ENCODE data around the gene GRIA1. TPM values are rescaled to one million over a fixed set of nuclear protein-coding genes. Genes with fewer than 3 reads are reported as not detected.

The GRIA1 gene
- total RNA-seq, 2 experiments from 2014 or later: not detected

- Mint-ChIP-seq H3K4me1 (no peaks in the 10 kb centered on the region), H3K36me3 (ENCODE audit: low read depth) (no peaks in the 10 kb centered on the region), H3K27ac (no peak overlapping the region), H3K4me3 (no peak overlapping the region), H3K9me3 (peaks cover 2% of the 10 kb centered on the region), H3K27me3 (no peaks in the 10 kb centered on the region)
- no peak for DNase-seq
- POLR2A ChIA-PET: no interaction called here
- CTCF ChIA-PET: no interaction called here
Observed at GRCh38 chr5:153571162-153571561, 80.7 kb downstream of the GRIA1 start.

- H3K4me1 Mint-ChIP-seq: no peaks in the 10 kb centered on the region
- DNase-seq: no peak
- H3K4me3 Mint-ChIP-seq: no peak overlapping the region
- no peaks in the 10 kb centered on the region for H3K9me3 Mint-ChIP-seq
- no peaks in the 10 kb centered on the region for H3K36me3 Mint-ChIP-seq (ENCODE audit: low read depth)
- no peak overlapping the region for H3K27ac Mint-ChIP-seq
- CTCF ChIA-PET: no interaction called here
- no peaks in the 10 kb centered on the region for H3K27me3 Mint-ChIP-seq
- POLR2A ChIA-PET: no interaction called here
Observed at GRCh38 chr5:153572411-153573145, 82.1 kb downstream of the GRIA1 start.

GRCh38 chr5:153573326-153574033 is 83.0 kb downstream of the GRIA1 start:
- H3K9me3 Mint-ChIP-seq: no peaks in the 10 kb centered on the region
- H3K27ac Mint-ChIP-seq: no peak overlapping the region
- ChIA-PET POLR2A (no interaction called here), CTCF (no interaction called here)
- H3K4me3 Mint-ChIP-seq: no peak overlapping the region
- H3K36me3 Mint-ChIP-seq (ENCODE audit: low read depth): no peaks in the 10 kb centered on the region
- H3K4me1 Mint-ChIP-seq: no peaks in the 10 kb centered on the region
- no peak for DNase-seq
- H3K27me3 Mint-ChIP-seq: no peaks in the 10 kb centered on the region

- no peaks in the 10 kb centered on the region for H3K36me3 Mint-ChIP-seq (ENCODE audit: low read depth)
- no peaks in the 10 kb centered on the region for H3K9me3 Mint-ChIP-seq
- DNase-seq: no peak
- CTCF ChIA-PET: no interaction called here
- H3K27me3 Mint-ChIP-seq: no peaks in the 10 kb centered on the region
- no peak overlapping the region for H3K27ac Mint-ChIP-seq
- no peaks in the 10 kb centered on the region for H3K4me1 Mint-ChIP-seq
- H3K4me3 Mint-ChIP-seq: no peak overlapping the region
- POLR2A ChIA-PET: no interaction called here
Observed at GRCh38 chr5:153584126-153584959, 93.9 kb downstream of the GRIA1 start.

- POLR2A ChIA-PET: no interaction called here
- H3K27ac Mint-ChIP-seq: no peak overlapping the region
- H3K27me3 Mint-ChIP-seq: no peaks in the 10 kb centered on the region
- H3K36me3 Mint-ChIP-seq (ENCODE audit: low read depth): no peaks in the 10 kb centered on the region
- CTCF ChIA-PET: no interaction called here
- H3K4me3 Mint-ChIP-seq: no peak overlapping the region
- no peak for DNase-seq
- H3K4me1 Mint-ChIP-seq: no peaks in the 10 kb centered on the region
- H3K9me3 Mint-ChIP-seq: no peaks in the 10 kb centered on the region
Observed at GRCh38 chr5:153584960-153585359, 94.5 kb downstream of the GRIA1 start.

- Mint-ChIP-seq H3K9me3 (no peaks in the 10 kb centered on the region), H3K36me3 (ENCODE audit: low read depth) (no peaks in the 10 kb centered on the region), H3K4me1 (no peaks in the 10 kb centered on the region), H3K4me3 (no peak overlapping the region), H3K27me3 (no peaks in the 10 kb centered on the region), H3K27ac (no peak overlapping the region)
- ChIA-PET CTCF (no interaction called here), POLR2A (no interaction called here)
- no peak for DNase-seq
Observed at GRCh38 chr5:153585622-153586277, 95.3 kb downstream of the GRIA1 start.

- Mint-ChIP-seq H3K4me3 (no peak overlapping the region), H3K9me3 (no peaks in the 10 kb centered on the region), H3K27ac (no peak overlapping the region), H3K4me1 (peaks cover 1% of the 10 kb centered on the region), H3K27me3 (no peaks in the 10 kb centered on the region), H3K36me3 (ENCODE audit: low read depth) (no peaks in the 10 kb centered on the region)
- POLR2A ChIA-PET: no interaction called here
- DNase-seq: no peak
- CTCF ChIA-PET: no interaction called here
Observed at GRCh38 chr5:153592081-153592480, 101.6 kb downstream of the GRIA1 start.

- Mint-ChIP-seq H3K27ac (no peak overlapping the region), H3K9me3 (no peaks in the 10 kb centered on the region), H3K36me3 (ENCODE audit: low read depth) (no peaks in the 10 kb centered on the region), H3K4me1 (peaks cover 4% of the 10 kb centered on the region), H3K4me3 (no peak overlapping the region), H3K27me3 (no peaks in the 10 kb centered on the region)
- CTCF ChIA-PET: no interaction called here
- POLR2A ChIA-PET: no interaction called here
- DNase-seq: no peak
Observed at GRCh38 chr5:153594785-153595184, 104.3 kb downstream of the GRIA1 start.

- Mint-ChIP-seq H3K9me3 (no peaks in the 10 kb centered on the region), H3K27me3 (no peaks in the 10 kb centered on the region), H3K4me3 (no peak overlapping the region), H3K27ac (no peak overlapping the region), H3K36me3 (ENCODE audit: low read depth) (no peaks in the 10 kb centered on the region), H3K4me1 (peaks cover 4% of the 10 kb centered on the region)
- CTCF ChIA-PET: no interaction called here
- no peak for DNase-seq
- POLR2A ChIA-PET: no interaction called here
Observed at GRCh38 chr5:153598099-153598498, 107.6 kb downstream of the GRIA1 start.

- Mint-ChIP-seq H3K9me3 (no peaks in the 10 kb centered on the region), H3K4me3 (no peak overlapping the region), H3K27me3 (no peaks in the 10 kb centered on the region), H3K27ac (no peak overlapping the region), H3K36me3 (ENCODE audit: low read depth) (no peaks in the 10 kb centered on the region), H3K4me1 (peaks cover 2% of the 10 kb centered on the region)
- POLR2A ChIA-PET: no interaction called here
- CTCF ChIA-PET: no interaction called here
- DNase-seq: no peak
Observed at GRCh38 chr5:153601377-153601776, 110.9 kb downstream of the GRIA1 start.

- H3K9me3 Mint-ChIP-seq: no peaks in the 10 kb centered on the region
- no peak overlapping the region for H3K27ac Mint-ChIP-seq
- ChIA-PET POLR2A (no interaction called here), CTCF (interaction anchor here (1.5 kb wide), 1 partner anchor 15 kb away, joined by 3 read pairs; no protein-coding TSS in a partner anchor)
- no peak overlapping the region for H3K4me3 Mint-ChIP-seq
- H3K27me3 Mint-ChIP-seq: no peaks in the 10 kb centered on the region
- no peak for DNase-seq
- H3K36me3 Mint-ChIP-seq (ENCODE audit: low read depth): no peaks in the 10 kb centered on the region
- no peaks in the 10 kb centered on the region for H3K4me1 Mint-ChIP-seq
Observed at GRCh38 chr5:153605386-153605785, 114.9 kb downstream of the GRIA1 start.

- no peak overlapping the region for H3K4me3 Mint-ChIP-seq
- POLR2A ChIA-PET: no interaction called here
- CTCF ChIA-PET: no interaction called here
- no peaks in the 10 kb centered on the region for H3K9me3 Mint-ChIP-seq
- no peaks in the 10 kb centered on the region for H3K27me3 Mint-ChIP-seq
- DNase-seq: no peak
- H3K36me3 Mint-ChIP-seq (ENCODE audit: low read depth): no peaks in the 10 kb centered on the region
- no peak overlapping the region for H3K27ac Mint-ChIP-seq
- no peaks in the 10 kb centered on the region for H3K4me1 Mint-ChIP-seq
Observed at GRCh38 chr5:153610009-153610408, 119.5 kb downstream of the GRIA1 start.

- ChIA-PET POLR2A (no interaction called here), CTCF (no interaction called here)
- H3K4me1 Mint-ChIP-seq: no peaks in the 10 kb centered on the region
- no peaks in the 10 kb centered on the region for H3K27me3 Mint-ChIP-seq
- no peaks in the 10 kb centered on the region for H3K9me3 Mint-ChIP-seq
- H3K27ac Mint-ChIP-seq: no peak overlapping the region
- no peak overlapping the region for H3K4me3 Mint-ChIP-seq
- no peak for DNase-seq
- no peaks in the 10 kb centered on the region for H3K36me3 Mint-ChIP-seq (ENCODE audit: low read depth)
Observed at GRCh38 chr5:153610811-153611210, 120.3 kb downstream of the GRIA1 start.

All from activated CD4-positive, alpha-beta T cell treated with anti-CD3 and anti-CD28 coated beads, Interleukin-2, amount 10 ng/mL, durations not matched to agents 7 days and 5 days (primary cell).